DOHH2 (cell line): Measurements from ENCODE around the gene JARID2.

Source experiments
- H3F3A ChIP-seq: fragments of 200-600 bp; sonication (generic), shearing (Covaris generic); 2 replicates; pipeline ENCODE4 v1.6.0; 2016; ENCODE audit warnings: antibody characterized with exemption, mild to moderate bottlenecking; ENCODE audit not compliant: control insufficient read depth, insufficient read depth
- H3K27ac ChIP-seq: fragments of 200-600 bp; sonication (generic); 2 replicates; pipeline ENCODE4 v1.5.1; 2014; ENCODE audit warnings: low read depth, mild to moderate bottlenecking, low read length, moderate library complexity
- H3K27me3 ChIP-seq: fragments of 200-600 bp; sonication (generic); 2 replicates; pipeline ENCODE4 v1.6.1; 2014; ENCODE audit warnings: mild to moderate bottlenecking, low read length, mixed read lengths; ENCODE audit not compliant: control insufficient read depth
- H3K36me3 ChIP-seq: fragments of 200-600 bp; sonication (generic); 2 replicates; pipeline ENCODE4 v1.6.1; 2014; ENCODE audit warnings: mild to moderate bottlenecking, low read length, moderate library complexity, mixed read lengths; ENCODE audit not compliant: control insufficient read depth
- H3K4me1 ChIP-seq: fragments of 200-600 bp; sonication (generic); 2 replicates; pipeline ENCODE4 v1.6.1; 2014; ENCODE audit warnings: mild to moderate bottlenecking, low read length, mixed read lengths; ENCODE audit not compliant: control insufficient read depth
- H3K4me2 ChIP-seq: fragments of 200-600 bp; sonication (generic); 2 replicates; pipeline ENCODE4 v1.6.0; 2014; ENCODE audit warnings: mild to moderate bottlenecking, low read length, moderate library complexity
- H3K4me3 ChIP-seq: fragments of 200-600 bp; sonication (generic); 2 replicates; pipeline ENCODE4 v1.5.1; 2014; ENCODE audit warnings: mild to moderate bottlenecking, low read length, mixed read lengths
- H3K79me2 ChIP-seq: fragments of 200-600 bp; sonication (generic); 2 replicates; pipeline ENCODE4 v1.6.1; 2014; ENCODE audit warnings: mild to moderate bottlenecking, low read length, mixed read lengths; ENCODE audit not compliant: control insufficient read depth
- H3K9me2 ChIP-seq: fragments of 200-600 bp; sonication (generic); replicated peaks from 2 replicates; pipeline ENCODE4 v1.6.1; 2014; ENCODE audit warnings: mild to moderate bottlenecking, low read length, mixed read lengths; ENCODE audit not compliant: control insufficient read depth
- H3K9me3 ChIP-seq: fragments of 200-600 bp; sonication (generic); 2 replicates; pipeline ENCODE4 v1.6.1; 2014; ENCODE audit warnings: antibody characterized with exemption, low read length, mixed read lengths; ENCODE audit not compliant: control insufficient read depth, insufficient read depth
- H4K20me1 ChIP-seq: fragments of 200-600 bp; sonication (generic); 2 replicates; pipeline ENCODE4 v1.6.0; 2014; ENCODE audit warnings: low read depth, mild to moderate bottlenecking, antibody characterized with exemption, low read length, moderate library complexity; ENCODE audit not compliant: control insufficient read depth, insufficient read depth
- EZH2phosphoT487 ChIP-seq: fragments of 200-600 bp; sonication (generic); IDR thresholded peaks from 2 replicates; pipeline ENCODE4 v1.6.1; 2017; ENCODE audit warnings: borderline replicate concordance, mild to moderate bottlenecking, antibody characterized with exemption, low read length, moderate library complexity, mixed read lengths
- TF ChIP-seq, protein P1 (sequence below): fragments of 200-600 bp; sonication (generic); IDR thresholded peaks from one replicate; pipeline ENCODE4 v1.5.1; 2014; ENCODE audit warnings: antibody characterized with exemption, mild to moderate bottlenecking, low read depth, low read length; ENCODE audit not compliant: poor library complexity, severe bottlenecking

The JARID2 gene

DNA sequence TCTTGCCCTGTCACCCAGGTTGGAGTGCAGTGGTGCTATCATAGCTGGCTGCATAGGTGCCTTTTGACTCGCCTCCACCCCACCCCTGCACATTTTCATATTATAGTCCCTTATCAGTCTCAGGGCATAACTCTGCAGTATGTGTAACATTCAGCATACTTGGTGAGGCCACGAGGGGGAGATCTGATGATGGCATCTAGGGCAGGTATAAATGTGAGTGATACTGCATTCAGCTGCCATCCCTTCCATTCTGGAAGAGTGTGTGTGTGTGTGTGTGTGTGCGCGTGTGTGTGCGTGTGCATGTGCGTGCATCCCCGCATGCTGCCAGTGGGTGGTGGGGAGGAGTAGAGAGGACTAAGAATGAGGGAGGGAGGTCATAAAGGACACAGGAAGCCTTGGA, 81.4 kb downstream of the JARID2 start:
- Histone ChIP-seq H4K20me1 (no peaks in the 10 kb centered on the region; the same call in 1 of the 2 replicates), H3K27ac (no peak overlapping the region), H3K9me3 (no peaks in the 10 kb centered on the region), H3K27me3 (peaks cover 3% of the 10 kb centered on the region; the same call in 1 of the 2 replicates), H3K79me2 (peaks cover 33% of the 10 kb centered on the region), H3K4me1 (peaks cover 59% of the 10 kb centered on the region), H3K9me2 (no peaks in the 10 kb centered on the region), H3K4me3 (no peak overlapping the region), H3K36me3 (no peaks in the 10 kb centered on the region), H3F3A (no peaks in the 10 kb centered on the region; the same call in 1 of the 2 replicates), H3K4me2 (no peak overlapping the region; the same call in 1 of the 2 replicates)
- TF ChIP-seq, protein P1, sequence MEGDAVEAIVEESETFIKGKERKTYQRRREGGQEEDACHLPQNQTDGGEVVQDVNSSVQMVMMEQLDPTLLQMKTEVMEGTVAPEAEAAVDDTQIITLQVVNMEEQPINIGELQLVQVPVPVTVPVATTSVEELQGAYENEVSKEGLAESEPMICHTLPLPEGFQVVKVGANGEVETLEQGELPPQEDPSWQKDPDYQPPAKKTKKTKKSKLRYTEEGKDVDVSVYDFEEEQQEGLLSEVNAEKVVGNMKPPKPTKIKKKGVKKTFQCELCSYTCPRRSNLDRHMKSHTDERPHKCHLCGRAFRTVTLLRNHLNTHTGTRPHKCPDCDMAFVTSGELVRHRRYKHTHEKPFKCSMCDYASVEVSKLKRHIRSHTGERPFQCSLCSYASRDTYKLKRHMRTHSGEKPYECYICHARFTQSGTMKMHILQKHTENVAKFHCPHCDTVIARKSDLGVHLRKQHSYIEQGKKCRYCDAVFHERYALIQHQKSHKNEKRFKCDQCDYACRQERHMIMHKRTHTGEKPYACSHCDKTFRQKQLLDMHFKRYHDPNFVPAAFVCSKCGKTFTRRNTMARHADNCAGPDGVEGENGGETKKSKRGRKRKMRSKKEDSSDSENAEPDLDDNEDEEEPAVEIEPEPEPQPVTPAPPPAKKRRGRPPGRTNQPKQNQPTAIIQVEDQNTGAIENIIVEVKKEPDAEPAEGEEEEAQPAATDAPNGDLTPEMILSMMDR = peak; percentile 60
- no peak for TF ChIP-seq EZH2phosphoT487

DNA sequence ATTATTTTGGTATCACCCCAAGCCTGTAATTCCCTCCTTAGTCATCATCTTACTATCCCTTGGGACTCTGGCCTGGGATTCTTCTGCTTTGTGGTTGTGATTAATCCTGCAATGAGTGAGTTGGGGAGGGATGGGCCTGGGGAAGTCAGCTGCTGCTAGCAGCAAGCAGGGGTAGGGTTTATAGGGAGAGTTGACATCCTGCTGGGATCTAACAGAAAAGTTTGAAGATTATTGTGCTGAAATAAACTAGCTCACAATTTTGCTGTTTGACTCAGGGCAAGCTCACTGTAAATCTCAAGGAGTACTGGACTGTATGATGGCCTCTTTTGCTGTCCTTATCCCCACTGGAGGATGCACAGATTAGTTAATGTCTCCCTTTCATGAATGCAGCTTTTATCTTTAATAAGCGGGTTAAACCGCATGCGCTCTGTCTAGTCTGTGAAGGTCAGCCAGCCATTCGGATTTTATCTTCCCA, 83.4 kb downstream of the JARID2 start:
- Histone ChIP-seq H3K4me2 (no peak overlapping the region), H3F3A (no peaks in the 10 kb centered on the region; the same call in 1 of the 2 replicates), H3K79me2 (peaks cover 26% of the 10 kb centered on the region), H3K4me3 (no peak overlapping the region), H3K27ac (no peak overlapping the region), H3K9me2 (no peaks in the 10 kb centered on the region), H3K36me3 (no peaks in the 10 kb centered on the region), H3K27me3 (peaks cover 3% of the 10 kb centered on the region; the same call in 1 of the 2 replicates), H3K4me1 (peaks cover 59% of the 10 kb centered on the region), H4K20me1 (no peaks in the 10 kb centered on the region; the same call in 1 of the 2 replicates), H3K9me3 (no peaks in the 10 kb centered on the region)
- TF ChIP-seq, protein P1 = no peak
- no peak for TF ChIP-seq EZH2phosphoT487

DNA sequence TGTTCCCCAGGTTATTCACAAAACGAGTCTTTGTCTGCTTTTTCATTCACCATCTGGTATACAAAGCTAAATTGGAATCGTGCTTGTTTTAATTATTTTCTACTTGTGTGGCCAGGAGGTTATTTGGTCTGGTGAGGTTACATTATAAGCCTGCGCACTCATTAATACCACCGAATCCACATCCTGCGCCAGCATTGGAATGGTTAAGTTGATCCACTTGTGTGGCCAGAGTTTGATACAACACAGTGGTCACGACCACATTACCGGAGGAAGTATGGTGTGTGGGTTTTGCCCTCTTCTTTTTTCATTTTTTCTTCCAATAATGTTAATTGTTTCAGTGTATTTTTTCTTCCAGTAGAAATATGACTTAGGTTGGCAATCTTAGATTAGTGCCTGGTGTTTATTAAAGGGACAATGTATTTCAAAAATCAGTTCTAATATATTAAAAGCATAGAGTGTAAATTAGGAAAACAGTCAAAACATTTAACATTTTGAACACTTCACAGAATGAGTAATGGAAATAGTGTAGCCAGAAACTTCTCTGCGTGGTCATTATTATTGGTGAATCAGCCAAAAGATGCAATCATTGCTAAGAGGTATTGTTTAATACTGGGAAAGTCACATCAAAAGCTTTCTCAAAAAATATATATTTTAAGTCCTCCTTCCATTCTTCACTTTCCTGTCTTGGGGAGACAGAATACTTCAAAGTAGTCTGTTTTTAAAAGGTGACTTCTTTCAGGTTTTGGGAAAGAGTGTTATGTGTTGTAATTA, 84.5 kb downstream of the JARID2 start:
- Histone ChIP-seq H3K4me2 (no peak overlapping the region), H4K20me1 (no peaks in the 10 kb centered on the region; the same call in 1 of the 2 replicates), H3K9me2 (no peaks in the 10 kb centered on the region), H3F3A (no peaks in the 10 kb centered on the region; the same call in 1 of the 2 replicates), H3K27me3 (peaks cover 3% of the 10 kb centered on the region; the same call in 1 of the 2 replicates), H3K4me1 (peaks cover 52% of the 10 kb centered on the region), H3K9me3 (no peaks in the 10 kb centered on the region), H3K36me3 (no peaks in the 10 kb centered on the region), H3K4me3 (no peak overlapping the region), H3K27ac (no peak overlapping the region), H3K79me2 (peaks cover 23% of the 10 kb centered on the region)
- TF ChIP-seq EZH2phosphoT487 = no peak
- TF ChIP-seq, protein P1 = no peak
